Stimulated activated CD4-positive, alpha-beta T cell treated with anti-CD3 and anti-CD28 coated beads, Interleukin-4, amount 100 ng/mL, for 24 hours (primary cell): ENCODE results near the gene RGS6.

Experiments
- DNase-seq: peaks from one replicate; pipeline ENCODE4 v3.0.0-alpha.2; 2020

The RGS6 gene

DNA sequence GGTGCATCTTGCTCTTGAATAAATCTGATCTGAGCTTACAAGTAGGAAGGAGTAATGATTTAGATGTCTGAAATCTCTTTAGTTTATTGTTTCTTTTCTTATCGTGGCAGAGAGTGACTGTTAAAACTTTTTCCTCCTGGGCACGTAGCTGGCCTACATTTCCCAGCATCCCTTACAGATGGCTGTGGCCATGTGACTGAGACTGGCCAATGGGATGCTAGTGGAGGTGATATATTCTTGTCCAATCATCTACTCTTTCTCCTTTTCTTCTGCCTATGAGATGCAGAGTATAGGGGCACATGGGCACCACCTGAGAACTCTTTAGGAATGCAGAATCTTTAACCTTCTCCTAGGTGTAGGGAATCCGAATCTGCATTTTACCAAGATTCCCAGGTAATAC, 237.3 kb downstream of the RGS6 start:
- DNase-seq = no peak

DNA sequence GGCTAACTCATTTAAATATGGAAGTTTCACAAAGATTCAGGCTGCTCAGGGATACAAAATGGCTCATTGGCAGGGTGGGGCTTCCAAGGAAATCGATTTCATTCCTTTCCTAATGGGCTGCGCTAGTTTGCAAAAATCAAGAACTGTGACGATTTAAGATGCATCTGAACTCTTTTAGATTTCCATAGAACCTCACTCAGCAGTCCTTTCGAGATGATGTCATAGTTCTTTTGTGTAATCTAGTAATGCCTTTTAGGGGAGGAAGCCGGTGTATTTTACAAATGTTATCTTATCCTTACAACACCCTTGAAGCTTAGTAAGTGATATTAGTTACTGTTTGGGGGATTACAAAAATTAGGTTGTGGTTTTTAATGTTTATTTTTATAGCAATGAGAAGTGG, 239.8 kb downstream of the RGS6 start:
- no peak for DNase-seq

DNA sequence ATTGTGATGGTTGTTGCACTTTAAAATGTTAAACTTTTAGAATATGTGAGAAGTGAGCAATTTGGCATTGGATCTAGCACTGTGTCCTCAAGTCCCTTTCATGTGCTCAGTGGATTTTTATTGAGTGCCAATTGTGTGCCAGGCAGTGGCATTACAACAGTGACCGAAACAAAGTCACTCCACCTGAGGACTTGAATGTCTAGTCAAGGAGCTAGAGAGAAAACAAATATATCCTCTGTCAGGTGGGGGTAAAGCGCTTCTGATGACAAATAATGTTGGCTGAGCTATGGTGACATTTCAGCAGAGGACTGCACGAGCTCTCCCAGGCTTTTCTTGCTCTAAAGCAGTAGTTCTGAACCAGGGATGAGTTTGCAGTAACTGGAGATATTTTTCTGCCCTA, 240.4 kb downstream of the RGS6 start:
- DNase-seq = no peak

- no peak for DNase-seq
Observed at GRCh38 chr14:72173038-72173720, 240.9 kb downstream of the RGS6 start.

DNA sequence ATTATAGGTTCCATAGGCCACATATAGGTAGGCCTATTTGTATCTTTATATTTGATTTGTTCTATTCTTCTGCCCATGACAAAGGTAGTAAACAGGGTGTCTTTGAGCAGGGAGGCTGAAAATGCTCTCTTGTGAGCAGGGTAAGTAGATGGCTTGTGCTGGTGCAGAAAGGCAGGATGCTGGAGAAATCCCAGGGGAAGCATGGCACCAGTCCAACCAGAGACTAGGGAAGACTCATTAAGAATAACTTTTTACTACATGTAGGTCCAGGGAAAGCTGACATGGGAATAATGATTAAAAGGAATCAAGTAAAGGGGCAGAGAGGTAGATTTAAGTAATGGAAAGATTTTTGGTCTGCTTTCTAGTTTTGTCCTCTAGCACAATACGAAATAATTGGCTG, 245.0 kb downstream of the RGS6 start:
- DNase-seq = no peak

DNA sequence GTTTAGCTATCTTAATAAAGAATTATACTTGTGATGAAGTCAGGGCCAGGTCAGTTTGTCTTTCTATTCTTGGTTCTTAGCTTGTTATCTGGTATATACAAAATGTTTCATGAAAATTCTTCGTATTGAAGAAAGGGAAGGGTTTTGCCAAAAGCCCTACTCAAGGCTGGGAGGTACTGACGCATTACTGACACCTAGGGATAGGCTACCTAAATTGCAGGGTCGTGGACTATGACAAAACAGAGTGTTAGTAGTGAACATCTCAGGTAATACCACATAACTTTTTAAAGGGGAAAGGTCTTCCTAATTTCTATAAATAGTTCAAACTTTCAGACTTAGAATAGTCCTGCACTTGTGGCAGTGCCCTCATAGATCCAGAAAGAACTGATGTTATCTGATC, 246.3 kb downstream of the RGS6 start:
- no peak for DNase-seq

DNA sequence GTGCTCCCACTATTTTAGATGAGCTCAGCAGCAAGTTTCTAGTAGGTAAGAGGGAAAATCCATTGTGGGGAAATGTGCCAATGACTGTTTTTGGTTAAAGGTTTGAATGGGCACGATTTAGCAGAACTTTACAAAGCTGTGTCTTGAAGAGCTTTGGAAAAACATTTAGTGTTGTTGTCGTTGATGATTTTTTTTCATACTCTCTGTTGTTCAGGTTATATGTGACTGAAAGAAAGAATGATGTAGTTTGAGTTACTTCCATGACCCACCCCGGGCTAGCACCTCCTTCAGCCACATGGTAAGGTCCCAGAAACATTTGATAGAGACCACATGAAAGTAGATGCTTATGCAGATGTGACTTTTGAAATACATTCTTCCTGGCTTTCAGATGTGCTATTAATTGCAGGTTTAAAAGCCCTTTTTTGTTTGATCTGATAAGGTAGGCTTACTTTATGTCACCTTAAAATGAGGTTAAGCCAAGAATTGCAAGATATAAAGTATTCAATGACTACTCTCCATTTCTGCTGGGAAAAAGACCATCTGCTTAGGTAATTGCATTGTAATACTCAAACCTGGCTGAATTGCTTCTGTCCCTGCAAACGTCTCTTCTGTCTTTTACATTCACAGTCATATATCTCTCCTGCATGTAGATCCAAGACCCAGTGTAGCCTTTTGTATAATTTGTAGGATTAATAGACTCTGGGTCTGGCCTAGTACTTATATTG, 250.6 kb downstream of the RGS6 start:
- no peak for DNase-seq

- no peak for DNase-seq
Observed at GRCh38 chr14:72183631-72184030, 251.4 kb downstream of the RGS6 start.

- no peak for DNase-seq
Observed at GRCh38 chr14:72186523-72186922, 254.3 kb downstream of the RGS6 start.

DNA sequence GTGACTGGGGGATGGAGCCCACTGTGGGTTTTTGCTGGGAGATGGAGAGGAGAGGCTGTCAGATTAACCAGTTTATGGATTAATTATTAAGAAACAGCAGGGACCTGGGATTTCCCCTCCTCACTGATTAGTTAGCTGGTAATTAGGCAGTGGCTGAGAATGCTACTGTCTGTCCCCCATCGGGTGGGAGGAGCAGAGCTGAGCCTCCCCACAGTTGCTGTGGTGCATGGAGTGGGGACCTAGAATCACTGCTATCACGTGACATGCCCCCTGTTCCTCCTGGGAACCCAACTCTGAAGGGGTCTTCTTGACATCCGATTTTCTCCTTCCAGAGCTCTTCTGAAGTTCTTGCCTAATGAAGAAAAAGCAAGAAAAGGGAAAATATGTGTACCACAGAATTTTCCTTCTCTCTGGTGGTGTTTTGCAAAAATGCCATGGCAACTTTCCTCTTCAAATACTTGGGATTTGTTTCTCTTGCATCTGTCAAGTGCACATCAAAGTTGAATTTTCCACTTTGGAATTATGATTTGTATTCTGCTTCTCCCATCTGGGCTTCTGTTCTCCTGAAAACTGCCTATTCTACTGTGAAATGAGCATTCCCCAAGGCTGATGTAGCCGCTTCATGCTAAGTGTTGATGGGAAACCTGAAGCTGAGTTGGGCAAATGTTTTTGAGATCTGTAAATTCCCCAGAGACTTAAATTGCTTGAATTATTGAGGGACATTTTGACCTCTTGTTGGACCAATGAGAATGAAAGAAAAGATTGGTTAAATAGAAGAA, 264.2 kb downstream of the RGS6 start:
- no peak for DNase-seq

DNA sequence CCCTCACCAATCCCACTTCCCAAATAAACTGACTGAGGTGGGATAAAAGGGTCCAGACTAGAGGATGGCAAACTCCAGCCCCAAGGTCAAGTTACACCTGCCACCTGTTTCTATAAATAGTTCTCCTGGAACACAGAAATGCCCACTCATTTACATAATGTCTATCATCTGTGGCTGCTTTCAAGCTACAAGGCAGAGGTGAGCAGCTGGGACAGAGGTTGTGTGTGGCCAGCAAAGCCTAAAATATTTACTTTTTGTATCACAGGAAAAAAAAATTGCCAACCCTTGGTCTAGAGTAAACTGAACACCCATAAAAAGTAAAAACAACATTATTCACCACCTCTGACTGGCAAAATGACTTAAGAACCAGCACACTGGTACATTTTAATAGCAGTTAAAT, 269.4 kb downstream of the RGS6 start:
- DNase-seq = no peak

- DNase-seq = no peak
Observed at GRCh38 chr14:72213424-72213823, 281.2 kb downstream of the RGS6 start.

DNA sequence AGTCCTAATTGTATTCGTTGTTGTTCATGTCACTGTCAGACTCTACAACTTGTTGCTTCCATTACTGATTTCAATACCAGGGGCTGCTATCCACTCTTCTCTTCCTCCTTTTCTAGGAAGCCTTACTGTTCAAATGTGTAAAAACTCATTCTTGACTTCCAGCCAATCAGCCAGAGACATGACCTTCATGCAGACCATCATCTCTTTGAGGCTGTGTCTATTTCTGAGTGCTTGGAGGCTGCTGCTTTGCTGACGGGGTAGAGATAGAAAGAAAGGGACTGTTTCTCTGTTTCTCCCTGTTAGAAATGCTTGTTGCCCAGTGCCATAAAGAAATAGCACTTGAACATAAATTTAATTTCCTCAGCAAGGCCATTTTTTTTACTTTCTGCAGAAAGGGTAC, 282.9 kb downstream of the RGS6 start:
- no peak for DNase-seq

- no peak for DNase-seq
Observed at GRCh38 chr14:72217135-72217534, 284.9 kb downstream of the RGS6 start.

GRCh38 chr14:72222046-72222445, 289.8 kb downstream of the RGS6 start:
- DNase-seq = no peak

GRCh38 chr14:72236629-72237028, 304.4 kb downstream of the RGS6 start:
- no peak for DNase-seq

DNA sequence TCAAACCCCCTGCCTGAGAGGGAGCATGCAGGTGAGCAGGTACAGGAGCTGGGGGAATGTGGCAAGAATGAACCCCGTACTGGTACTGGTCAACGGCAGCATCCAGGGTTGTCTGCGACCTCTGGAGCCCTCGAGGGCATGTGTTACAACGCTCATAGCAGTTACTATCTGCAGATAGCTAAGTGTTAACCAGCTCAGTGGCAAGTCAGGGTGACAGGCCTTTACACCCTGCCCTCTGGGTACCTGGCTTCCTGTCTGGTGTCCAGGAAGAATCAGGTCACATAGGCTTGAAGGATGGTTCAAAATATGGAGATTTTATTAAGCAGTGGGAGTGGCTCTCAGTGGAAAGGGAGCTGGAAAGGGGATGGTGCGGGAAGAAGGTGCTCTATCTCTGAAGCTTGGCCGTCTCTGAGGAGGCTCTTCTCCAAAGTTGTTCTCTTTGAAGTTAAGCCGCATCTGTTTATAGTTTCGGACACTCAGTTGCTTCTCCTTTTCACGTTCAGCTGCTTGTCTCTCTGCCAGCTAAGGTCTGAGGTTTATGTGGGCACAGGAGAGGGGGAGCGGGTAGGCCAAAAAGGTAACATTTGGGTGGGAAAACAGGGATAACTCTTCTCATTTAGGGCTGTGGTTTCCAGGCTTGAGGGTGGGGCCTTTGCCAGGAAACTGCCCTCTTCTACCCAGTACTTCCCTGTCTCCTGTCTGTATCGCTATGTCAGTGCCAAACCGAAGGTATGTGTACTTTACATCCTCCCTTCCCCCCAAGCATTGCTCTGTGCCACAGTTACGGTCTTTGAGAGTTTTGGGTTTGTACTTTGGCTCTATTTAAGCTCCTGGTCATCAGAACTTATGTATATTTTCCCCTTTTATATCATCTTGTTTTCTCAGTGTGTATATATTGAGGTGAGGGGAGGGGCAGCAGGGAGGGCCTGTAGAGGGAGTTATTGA, 305.8 kb downstream of the RGS6 start:
- DNase-seq = no peak

DNA sequence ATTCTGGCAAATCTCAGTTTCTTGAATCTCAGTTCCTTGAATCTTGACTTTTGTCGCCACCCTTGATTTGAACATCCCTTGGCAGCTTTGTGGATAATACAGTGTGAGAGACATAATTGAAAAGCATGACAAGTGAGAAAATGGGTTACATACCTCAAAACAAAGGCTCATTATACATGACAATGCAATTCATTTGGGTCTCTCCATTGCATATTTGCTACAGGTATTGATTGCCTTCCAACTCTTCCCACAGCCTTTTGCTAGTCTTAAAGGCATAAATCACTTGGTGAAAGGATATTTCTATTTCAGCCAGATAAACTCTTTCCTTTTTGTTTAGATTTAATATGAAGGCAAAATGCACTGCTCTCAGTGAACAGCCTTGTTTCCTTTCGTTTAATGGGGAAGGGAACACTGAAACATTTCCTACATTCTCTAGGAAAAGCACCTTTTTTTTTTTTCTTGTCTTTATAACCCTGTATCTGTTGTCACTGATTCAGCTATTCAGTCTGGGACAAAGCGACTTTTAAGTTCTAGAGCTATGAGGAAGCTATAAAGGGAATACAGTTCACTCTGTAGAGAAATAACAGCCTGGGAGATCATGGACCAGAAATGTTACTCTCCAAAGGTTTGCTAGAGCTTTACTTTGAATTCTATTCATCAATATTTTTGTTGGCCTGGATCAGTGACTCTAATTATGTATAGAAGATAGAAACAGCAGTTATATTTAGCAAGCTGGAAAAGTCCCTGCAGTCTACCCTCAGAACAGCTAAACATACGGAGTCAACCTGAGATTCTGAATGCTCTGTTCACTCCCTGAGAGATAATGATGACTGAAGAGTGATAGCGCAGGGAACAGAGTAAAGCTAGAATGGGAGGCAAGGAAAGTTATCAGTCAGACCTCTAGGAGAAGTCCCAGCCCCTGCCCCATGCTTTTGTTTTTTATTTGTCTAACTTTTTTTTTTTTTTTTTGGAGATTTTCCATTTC, 311.4 kb downstream of the RGS6 start:
- DNase-seq = no peak

GRCh38 chr14:72247896-72248465, 315.8 kb downstream of the RGS6 start:
- DNase-seq = no peak

- DNase-seq = no peak
Observed at GRCh38 chr14:72253503-72253902, 321.3 kb downstream of the RGS6 start.
